Measurements from ENCODE around the gene OR2V1. TPM values are rescaled to one million over a fixed set of nuclear protein-coding genes. Genes with fewer than 3 reads are reported as not detected.
A peak's percentile ranks its signal among the peaks of the same experiment; 100 is the strongest.

OR2V1 gene
- total RNA-seq, 1 donor from 2014 or later, result not detected

DNA sequence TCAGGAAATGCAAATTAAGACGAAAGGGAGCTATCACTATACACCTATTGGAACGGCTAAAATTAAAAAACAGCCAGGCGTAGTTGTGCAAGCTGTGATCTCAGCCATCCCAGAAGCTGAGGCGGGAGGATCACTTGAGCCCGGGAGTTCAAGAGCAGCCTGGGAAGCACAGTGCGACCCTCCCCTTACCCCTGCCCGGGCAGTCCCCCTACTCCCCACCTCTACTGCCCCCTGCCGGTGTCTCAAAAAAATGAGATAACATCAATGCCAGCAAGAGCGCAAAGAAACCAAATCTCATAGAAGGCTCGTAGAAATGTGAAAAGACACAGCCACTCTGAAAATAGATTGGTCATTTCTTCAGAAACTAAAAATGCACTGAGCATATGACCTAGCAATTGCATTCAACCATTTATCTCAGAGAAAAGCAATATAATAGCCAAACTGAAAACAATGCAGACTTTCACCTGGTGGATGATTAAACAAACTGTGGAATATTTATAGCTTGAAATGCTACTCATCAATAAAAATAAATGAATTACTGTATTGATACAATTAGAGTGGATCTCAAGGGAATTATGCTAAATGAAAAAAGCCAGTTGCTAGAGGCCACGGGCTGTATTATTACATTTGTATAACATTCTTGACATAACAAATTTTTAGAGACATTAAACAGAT is 37.0 kb upstream of the OR2V1 start:
- DNase-seq (ENCODE audit: extremely low spot score, unreplicated experiment), result no peak
- H3K9me3 Mint-ChIP-seq (ENCODE audit: unreplicated experiment), result no peaks in the 10 kb centered on the region
- H3K4me3 Mint-ChIP-seq (ENCODE audit: unreplicated experiment), result no peak overlapping the region
- TF ChIP-seq, protein P1, sequence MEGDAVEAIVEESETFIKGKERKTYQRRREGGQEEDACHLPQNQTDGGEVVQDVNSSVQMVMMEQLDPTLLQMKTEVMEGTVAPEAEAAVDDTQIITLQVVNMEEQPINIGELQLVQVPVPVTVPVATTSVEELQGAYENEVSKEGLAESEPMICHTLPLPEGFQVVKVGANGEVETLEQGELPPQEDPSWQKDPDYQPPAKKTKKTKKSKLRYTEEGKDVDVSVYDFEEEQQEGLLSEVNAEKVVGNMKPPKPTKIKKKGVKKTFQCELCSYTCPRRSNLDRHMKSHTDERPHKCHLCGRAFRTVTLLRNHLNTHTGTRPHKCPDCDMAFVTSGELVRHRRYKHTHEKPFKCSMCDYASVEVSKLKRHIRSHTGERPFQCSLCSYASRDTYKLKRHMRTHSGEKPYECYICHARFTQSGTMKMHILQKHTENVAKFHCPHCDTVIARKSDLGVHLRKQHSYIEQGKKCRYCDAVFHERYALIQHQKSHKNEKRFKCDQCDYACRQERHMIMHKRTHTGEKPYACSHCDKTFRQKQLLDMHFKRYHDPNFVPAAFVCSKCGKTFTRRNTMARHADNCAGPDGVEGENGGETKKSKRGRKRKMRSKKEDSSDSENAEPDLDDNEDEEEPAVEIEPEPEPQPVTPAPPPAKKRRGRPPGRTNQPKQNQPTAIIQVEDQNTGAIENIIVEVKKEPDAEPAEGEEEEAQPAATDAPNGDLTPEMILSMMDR (IDR thresholded peaks at IDR 0.05), result peak; percentile 52
- H3K4me1 Mint-ChIP-seq (ENCODE audit: unreplicated experiment), result peaks cover 27% of the 10 kb centered on the region
- H3K27ac Mint-ChIP-seq (ENCODE audit: unreplicated experiment), result no peak overlapping the region
- H3K36me3 Mint-ChIP-seq (ENCODE audit: unreplicated experiment), result no peaks in the 10 kb centered on the region
- peaks cover 68% of the 10 kb centered on the region for H3K27me3 Mint-ChIP-seq (ENCODE audit: unreplicated experiment)

DNA sequence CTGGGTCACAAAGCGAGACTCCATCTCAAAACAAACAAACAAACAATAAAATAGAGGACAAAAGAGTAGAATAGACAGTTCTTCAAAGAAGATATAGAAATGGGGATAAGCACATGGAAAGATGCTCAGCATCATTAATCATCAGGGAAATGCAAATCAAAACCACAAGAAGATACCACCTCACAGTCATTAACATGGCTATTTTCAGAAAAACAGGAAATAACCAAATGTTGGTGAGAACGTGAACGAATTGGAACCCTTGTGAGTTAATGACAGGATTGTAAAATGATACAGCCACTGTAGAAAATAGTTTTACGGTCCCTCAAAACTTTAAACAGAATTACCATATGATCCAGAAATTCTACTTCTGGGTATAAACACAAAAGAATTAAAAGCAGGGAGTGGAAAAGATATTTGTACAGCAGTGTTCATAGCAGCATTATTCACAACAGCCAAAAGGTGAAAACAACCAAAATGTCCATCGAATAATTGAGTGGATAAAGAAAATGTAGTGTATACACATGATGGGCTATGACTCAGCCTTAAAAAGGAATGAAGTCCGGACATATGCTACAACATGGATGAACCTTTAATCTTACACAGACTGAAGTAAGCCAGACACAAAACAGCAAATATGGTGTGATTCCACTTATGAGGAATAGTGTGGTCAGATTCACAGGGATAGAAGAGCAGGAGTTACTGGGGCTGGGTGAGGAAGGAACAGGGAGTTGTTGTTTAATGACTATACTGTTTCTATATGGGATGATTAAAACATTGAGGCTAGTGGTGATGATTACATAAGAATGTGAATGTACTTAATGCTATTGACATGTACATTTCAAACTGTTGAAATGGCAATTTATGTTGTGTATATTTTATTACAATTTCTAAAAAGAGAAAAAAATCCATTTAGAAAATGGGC is 36.1 kb upstream of the OR2V1 start:
- Mint-ChIP-seq H3K4me1 (ENCODE audit: unreplicated experiment) (peaks cover 25% of the 10 kb centered on the region), H3K27me3 (ENCODE audit: unreplicated experiment) (peaks cover 60% of the 10 kb centered on the region), H3K36me3 (ENCODE audit: unreplicated experiment) (no peaks in the 10 kb centered on the region), H3K9me3 (ENCODE audit: unreplicated experiment) (no peaks in the 10 kb centered on the region), H3K4me3 (ENCODE audit: unreplicated experiment) (no peak overlapping the region), H3K27ac (ENCODE audit: unreplicated experiment) (no peak overlapping the region)
- no peak for DNase-seq (ENCODE audit: extremely low spot score, unreplicated experiment)
- TF ChIP-seq, protein P1 (IDR thresholded peaks at IDR 0.05), result no peak

DNA sequence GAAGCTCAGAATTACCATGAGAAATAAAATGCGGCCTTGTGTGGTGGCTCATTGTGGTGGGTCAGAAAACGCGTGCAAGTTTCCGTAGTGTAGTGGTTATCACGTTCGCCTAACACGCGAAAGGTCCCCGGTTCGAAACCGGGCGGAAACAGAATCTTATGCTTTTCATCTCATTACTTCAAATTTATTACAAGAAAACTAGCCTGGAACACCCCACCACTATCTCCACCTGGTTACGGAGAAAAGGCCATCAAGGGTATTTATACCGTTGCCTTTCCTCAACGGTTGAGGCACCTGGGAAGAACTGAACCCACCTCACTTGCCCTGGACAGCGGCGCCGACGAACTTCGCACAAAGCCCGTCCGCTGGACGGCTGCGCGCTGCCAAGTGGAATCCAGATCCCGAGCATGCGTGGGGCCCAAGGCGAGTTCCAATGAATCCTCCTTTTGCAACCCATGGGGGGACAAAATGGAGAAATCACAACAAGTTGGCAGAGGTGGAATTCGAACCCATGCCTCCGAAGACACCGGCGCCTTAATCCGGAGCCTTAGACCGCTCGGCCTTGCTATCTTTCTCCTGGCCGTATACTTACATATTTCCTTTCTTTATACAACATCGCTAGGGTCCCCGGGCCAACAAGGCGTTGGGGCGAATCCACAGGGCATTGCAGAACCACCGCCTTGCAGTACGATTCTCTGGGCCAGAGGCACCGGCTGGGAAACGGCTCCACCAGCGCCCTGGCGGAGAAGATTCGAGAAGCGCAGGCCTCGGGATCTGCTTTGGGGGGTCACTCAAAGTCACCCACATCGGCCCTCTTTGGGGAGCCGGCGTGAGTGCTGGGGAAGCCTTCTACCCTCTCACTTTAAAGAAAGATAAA is 33.3 kb upstream of the OR2V1 start:
- Mint-ChIP-seq H3K9me3 (ENCODE audit: unreplicated experiment) (no peaks in the 10 kb centered on the region), H3K4me3 (ENCODE audit: unreplicated experiment) (no peak overlapping the region), H3K27me3 (ENCODE audit: unreplicated experiment) (peaks cover 40% of the 10 kb centered on the region), H3K4me1 (ENCODE audit: unreplicated experiment) (peaks cover 21% of the 10 kb centered on the region), H3K27ac (ENCODE audit: unreplicated experiment) (no peak overlapping the region), H3K36me3 (ENCODE audit: unreplicated experiment) (no peaks in the 10 kb centered on the region)
- TF ChIP-seq, protein P1 (IDR thresholded peaks at IDR 0.05), result no peak
- DNase-seq (ENCODE audit: extremely low spot score, unreplicated experiment), result no peak

DNA sequence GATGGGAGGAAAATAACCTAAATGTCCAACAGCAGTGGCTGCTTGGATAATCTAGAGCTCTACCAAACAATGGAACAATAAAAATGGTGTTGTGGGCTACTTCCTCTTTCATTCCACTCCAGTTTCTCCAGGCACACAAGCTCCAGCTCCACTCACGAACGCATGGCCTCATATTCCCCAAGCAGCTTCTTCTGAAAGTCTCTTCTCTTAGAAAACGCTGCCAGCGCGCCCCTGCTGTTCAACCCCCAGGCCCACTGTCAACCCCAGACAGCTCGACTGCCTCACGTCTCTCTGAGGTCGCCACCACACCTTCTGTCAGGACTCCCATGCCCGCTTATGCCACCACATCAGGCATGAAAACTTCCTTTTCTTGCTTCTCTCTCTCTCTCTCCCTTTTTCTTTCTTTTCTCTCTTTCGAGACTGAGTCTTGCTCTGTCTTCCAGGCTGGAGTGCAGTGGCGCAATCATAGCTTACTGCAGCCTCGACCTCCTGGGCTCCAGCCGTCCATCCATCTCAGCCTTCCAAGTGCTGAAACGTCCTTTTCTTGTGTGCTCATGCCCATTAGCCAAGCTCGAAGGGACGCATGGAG is 32.6 kb upstream of the OR2V1 start:
- Mint-ChIP-seq H3K9me3 (ENCODE audit: unreplicated experiment) (no peaks in the 10 kb centered on the region), H3K27ac (ENCODE audit: unreplicated experiment) (no peak overlapping the region), H3K4me1 (ENCODE audit: unreplicated experiment) (peaks cover 17% of the 10 kb centered on the region), H3K4me3 (ENCODE audit: unreplicated experiment) (no peak overlapping the region), H3K36me3 (ENCODE audit: unreplicated experiment) (no peaks in the 10 kb centered on the region), H3K27me3 (ENCODE audit: unreplicated experiment) (peaks cover 33% of the 10 kb centered on the region)
- TF ChIP-seq, protein P1 (IDR thresholded peaks at IDR 0.05), result no peak
- DNase-seq (ENCODE audit: extremely low spot score, unreplicated experiment), result no peak

Data from osteocyte (in vitro differentiated cells).